ENCODE data around the gene GABRA6.

Gene GABRA6

DNA sequence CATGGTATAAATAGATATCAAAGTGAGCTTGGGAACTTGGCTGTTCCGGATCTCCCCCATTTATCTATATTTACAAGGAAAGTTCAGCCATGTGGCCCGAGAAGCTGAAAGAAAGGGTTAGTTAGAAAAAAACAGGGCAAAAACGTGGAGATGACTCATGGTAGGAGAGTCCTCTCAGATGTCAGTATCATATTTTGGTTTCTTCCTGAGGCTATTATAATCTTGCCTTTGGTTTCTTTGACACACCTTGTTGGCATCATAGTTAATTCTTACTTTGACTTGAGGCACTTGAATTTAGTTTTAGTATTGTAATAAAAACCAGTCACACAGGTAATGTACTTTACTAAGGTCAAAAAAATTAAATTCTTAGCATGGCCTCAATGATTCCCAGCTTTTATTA is 59.9 kb downstream of the GABRA6 start:
- no peaks in the 10 kb centered on the region for H3K9me3 ChIP-seq (ENCODE audit: control insufficient read depth in 2 of 2, low read length in 2 of 2)
- no peaks in the 10 kb centered on the region for H3K4me1 ChIP-seq (ENCODE audit: control insufficient read depth, insufficient read depth, low read length)
- H3K4me3 ChIP-seq (ENCODE audit: low read length in 2 of 2) = no peak overlapping the region
- H3K27ac ChIP-seq (ENCODE audit: low read length) = no peak overlapping the region
- no peaks in the 10 kb centered on the region for H3K27me3 ChIP-seq (ENCODE audit: control insufficient read depth in 1 of 2, insufficient read depth in 2 of 2, low read length in 2 of 2)
- no peak overlapping the region for H3K9ac ChIP-seq (ENCODE audit: low read length in 2 of 2)
- no peaks in the 10 kb centered on the region for H3K36me3 ChIP-seq (ENCODE audit: control insufficient read depth in 2 of 2, insufficient read depth in 2 of 2, low read length in 2 of 2)

DNA sequence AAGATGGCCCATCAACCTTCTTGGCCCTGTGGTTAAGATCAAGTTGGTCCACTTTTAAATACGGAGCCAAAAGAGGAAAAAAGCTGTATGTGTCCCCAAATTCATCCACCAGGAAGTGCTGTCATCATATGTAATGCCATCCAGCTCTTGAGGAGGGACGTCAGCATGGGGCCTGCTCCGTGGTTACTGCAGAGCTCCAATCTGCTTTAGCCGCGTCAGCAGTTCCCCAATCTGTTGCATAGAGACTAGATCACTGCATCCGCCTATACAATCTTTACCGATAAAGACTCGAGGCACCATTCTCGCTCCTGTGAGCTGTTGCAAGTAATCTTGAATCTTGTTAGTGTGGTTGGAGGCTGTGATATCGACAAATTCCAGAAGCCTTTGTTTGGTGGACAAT is 65.7 kb downstream of the GABRA6 start:
- no peaks in the 10 kb centered on the region for H3K27me3 ChIP-seq (ENCODE audit: control insufficient read depth in 1 of 2, insufficient read depth in 2 of 2, low read length in 2 of 2)
- no peaks in the 10 kb centered on the region for H3K36me3 ChIP-seq (ENCODE audit: control insufficient read depth in 2 of 2, insufficient read depth in 2 of 2, low read length in 2 of 2)
- no peak overlapping the region for H3K9ac ChIP-seq (ENCODE audit: low read length in 2 of 2)
- H3K27ac ChIP-seq (ENCODE audit: low read length) = no peak overlapping the region
- H3K4me3 ChIP-seq (ENCODE audit: low read length in 2 of 2) = no peak overlapping the region
- H3K4me1 ChIP-seq (ENCODE audit: control insufficient read depth, insufficient read depth, low read length) = no peaks in the 10 kb centered on the region
- no peaks in the 10 kb centered on the region for H3K9me3 ChIP-seq (ENCODE audit: control insufficient read depth in 2 of 2, low read length in 2 of 2)
